BLaER1 (cell line): ENCODE data around the gene LINGO1.

Experiments
- H3K27ac ChIP-seq: shearing (Covaris generic); formaldehyde crosslinking; 2 replicates; pipeline ENCODE4 v1.8.1; 2022
- H3K27me3 ChIP-seq: shearing (Covaris generic); formaldehyde crosslinking; 2 replicates; pipeline ENCODE4 v1.8.1; 2022
- H3K36me3 ChIP-seq: shearing (Covaris generic); formaldehyde crosslinking; 2 replicates; pipeline ENCODE4 v1.8.1; 2022
- H3K4me1 ChIP-seq: shearing (Covaris generic); formaldehyde crosslinking; 2 replicates; pipeline ENCODE4 v1.8.1; 2022
- H3K4me2 ChIP-seq: shearing (Covaris generic); formaldehyde crosslinking; 2 replicates; pipeline ENCODE4 v1.8.1; 2022
- H3K4me3 ChIP-seq: shearing (Covaris generic); formaldehyde crosslinking; 2 replicates; pipeline ENCODE4 v1.8.1; 2022
- H3K9ac ChIP-seq: shearing (Covaris generic); formaldehyde crosslinking; 2 replicates; pipeline ENCODE4 v1.8.1; 2022
- H3K9me3 ChIP-seq: shearing (Covaris generic); formaldehyde crosslinking; 2 replicates; pipeline ENCODE4 v1.8.1; 2022
- H4K20me1 ChIP-seq: shearing (Covaris generic); formaldehyde crosslinking; 2 replicates; pipeline ENCODE4 v1.8.1; 2022
- Cebpa-rat ChIP-seq: shearing (Covaris generic); IDR thresholded peaks from 2 replicates; pipeline ENCODE4 v1.8.1; 2022

Gene LINGO1

GRCh38 chr15:77607894-77608261, 24.8 kb downstream of the LINGO1 start:
- peaks cover 88% of the 10 kb centered on the region for H3K4me1 ChIP-seq

GRCh38 chr15:77607111-77607893, 25.4 kb downstream of the LINGO1 start:
- H3K9ac ChIP-seq, result peak overlapping the region; percentile 63; the same call in 1 of the 2 replicates
- H3K4me1 ChIP-seq, result peaks cover 85% of the 10 kb centered on the region
- H3K4me3 ChIP-seq, result no peak overlapping the region
- H3K9me3 ChIP-seq, result no peaks in the 10 kb centered on the region
- TF ChIP-seq Cebpa-rat, result no peak
- H3K36me3 ChIP-seq, result no peaks in the 10 kb centered on the region
- peak overlapping the region; percentile 82 for H3K4me2 ChIP-seq
- no peaks in the 10 kb centered on the region for H3K27me3 ChIP-seq
- peak overlapping the region; percentile 79 for H3K27ac ChIP-seq
- H4K20me1 ChIP-seq, result no peaks in the 10 kb centered on the region

More at GRCh38 chr15:77607894-77608261, 24.8 kb downstream of the LINGO1 start:
- Histone ChIP-seq H3K27ac (peak overlapping the region; percentile 79), H3K4me2 (peak overlapping the region; percentile 82), H4K20me1 (no peaks in the 10 kb centered on the region), H3K27me3 (no peaks in the 10 kb centered on the region), H3K36me3 (no peaks in the 10 kb centered on the region), H3K9ac (peak overlapping the region; percentile 63; the same call in 1 of the 2 replicates), H3K9me3 (no peaks in the 10 kb centered on the region), H3K4me3 (no peak overlapping the region)
- TF ChIP-seq Cebpa-rat, result peak; percentile 65; the same call in 1 of the 2 replicates

GRCh38 chr15:77606142-77607034, 26.3 kb downstream of the LINGO1 start:
- H3K4me1 ChIP-seq, result peaks cover 76% of the 10 kb centered on the region
- no peaks in the 10 kb centered on the region for H3K27me3 ChIP-seq
- H3K36me3 ChIP-seq, result no peaks in the 10 kb centered on the region
- no peak overlapping the region for H3K4me3 ChIP-seq
- TF ChIP-seq Cebpa-rat, result no peak
- H4K20me1 ChIP-seq, result no peaks in the 10 kb centered on the region
- peak overlapping the region; percentile 82 for H3K4me2 ChIP-seq
- peak overlapping the region; percentile 63; the same call in 1 of the 2 replicates for H3K9ac ChIP-seq
- H3K9me3 ChIP-seq, result no peaks in the 10 kb centered on the region
- H3K27ac ChIP-seq, result peak overlapping the region; percentile 79

- no peak for TF ChIP-seq Cebpa-rat
- H3K4me3 ChIP-seq, result no peak overlapping the region
- no peaks in the 10 kb centered on the region for H3K27me3 ChIP-seq
- H3K9me3 ChIP-seq, result no peaks in the 10 kb centered on the region
- no peaks in the 10 kb centered on the region for H4K20me1 ChIP-seq
- peak overlapping the region; percentile 38; the same call in 1 of the 2 replicates for H3K27ac ChIP-seq
- H3K36me3 ChIP-seq, result no peaks in the 10 kb centered on the region
- H3K4me1 ChIP-seq, result peaks cover 68% of the 10 kb centered on the region
- H3K4me2 ChIP-seq, result peak overlapping the region; percentile 82
- H3K9ac ChIP-seq, result no peak overlapping the region
Observed at GRCh38 chr15:77605547-77605946, 27.2 kb downstream of the LINGO1 start.

- H3K9ac ChIP-seq, result peak overlapping the region; percentile 9; the same call in 1 of the 2 replicates
- no peaks in the 10 kb centered on the region for H3K36me3 ChIP-seq
- peaks cover 68% of the 10 kb centered on the region for H3K4me1 ChIP-seq
- H3K4me3 ChIP-seq, result no peak overlapping the region
- no peaks in the 10 kb centered on the region for H4K20me1 ChIP-seq
- H3K9me3 ChIP-seq, result no peaks in the 10 kb centered on the region
- no peak for TF ChIP-seq Cebpa-rat
- H3K27ac ChIP-seq, result peak overlapping the region; percentile 38; the same call in 1 of the 2 replicates
- no peaks in the 10 kb centered on the region for H3K27me3 ChIP-seq
- H3K4me2 ChIP-seq, result peak overlapping the region; percentile 82
Observed at GRCh38 chr15:77604973-77605372, 27.7 kb downstream of the LINGO1 start.

- Histone ChIP-seq H3K9me3 (no peaks in the 10 kb centered on the region), H3K4me2 (peak overlapping the region; percentile 82), H3K36me3 (no peaks in the 10 kb centered on the region), H3K27me3 (no peaks in the 10 kb centered on the region), H4K20me1 (no peaks in the 10 kb centered on the region), H3K9ac (no peak overlapping the region), H3K27ac (no peak overlapping the region), H3K4me3 (no peak overlapping the region), H3K4me1 (peaks cover 62% of the 10 kb centered on the region)
- TF ChIP-seq Cebpa-rat, result no peak
Observed at GRCh38 chr15:77603611-77604336, 28.9 kb downstream of the LINGO1 start.

- H3K4me3 ChIP-seq, result no peak overlapping the region
- H3K27ac ChIP-seq, result no peak overlapping the region
- no peaks in the 10 kb centered on the region for H4K20me1 ChIP-seq
- H3K27me3 ChIP-seq, result no peaks in the 10 kb centered on the region
- H3K9ac ChIP-seq, result no peak overlapping the region
- H3K9me3 ChIP-seq, result no peaks in the 10 kb centered on the region
- H3K4me1 ChIP-seq, result peaks cover 58% of the 10 kb centered on the region
- H3K4me2 ChIP-seq, result no peak overlapping the region
- no peak for TF ChIP-seq Cebpa-rat
- H3K36me3 ChIP-seq, result no peaks in the 10 kb centered on the region
Observed at GRCh38 chr15:77602800-77603199, 29.9 kb downstream of the LINGO1 start.

GRCh38 chr15:77599899-77600298, 32.8 kb downstream of the LINGO1 start:
- Histone ChIP-seq H3K27ac (peak overlapping the region; percentile 32; the same call in 1 of the 2 replicates), H3K4me2 (peak overlapping the region; percentile 33), H3K4me1 (peaks cover 51% of the 10 kb centered on the region), H3K9me3 (no peaks in the 10 kb centered on the region), H3K27me3 (no peaks in the 10 kb centered on the region), H3K36me3 (no peaks in the 10 kb centered on the region), H4K20me1 (no peaks in the 10 kb centered on the region), H3K4me3 (no peak overlapping the region), H3K9ac (no peak overlapping the region)
- TF ChIP-seq Cebpa-rat, result no peak

- H3K9ac ChIP-seq, result no peak overlapping the region
- no peaks in the 10 kb centered on the region for H4K20me1 ChIP-seq
- no peak for TF ChIP-seq Cebpa-rat
- no peak overlapping the region for H3K4me3 ChIP-seq
- H3K4me2 ChIP-seq, result peak overlapping the region; percentile 33
- peaks cover 51% of the 10 kb centered on the region for H3K4me1 ChIP-seq
- H3K36me3 ChIP-seq, result no peaks in the 10 kb centered on the region
- no peaks in the 10 kb centered on the region for H3K9me3 ChIP-seq
- peak overlapping the region; percentile 32; the same call in 1 of the 2 replicates for H3K27ac ChIP-seq
- no peaks in the 10 kb centered on the region for H3K27me3 ChIP-seq
Observed at GRCh38 chr15:77599357-77599756, 33.4 kb downstream of the LINGO1 start.
